HG03354 (cell line): ENCODE results near the gene CALR3.
"Not testable (repeated sequence)": the region's sequence is repeated elsewhere in the genome, so short reads cannot be mapped to it uniquely, and the experiment has no call there.

Source experiments
- ATAC-seq: cut with Tn5 transposase; IDR thresholded peaks from one replicate; pipeline ENCODE4 v1.9.1; 2021; ENCODE audit warnings: mild to moderate bottlenecking; ENCODE audit not compliant: unreplicated experiment, poor library complexity, severe bottlenecking

Gene CALR3, protein sequence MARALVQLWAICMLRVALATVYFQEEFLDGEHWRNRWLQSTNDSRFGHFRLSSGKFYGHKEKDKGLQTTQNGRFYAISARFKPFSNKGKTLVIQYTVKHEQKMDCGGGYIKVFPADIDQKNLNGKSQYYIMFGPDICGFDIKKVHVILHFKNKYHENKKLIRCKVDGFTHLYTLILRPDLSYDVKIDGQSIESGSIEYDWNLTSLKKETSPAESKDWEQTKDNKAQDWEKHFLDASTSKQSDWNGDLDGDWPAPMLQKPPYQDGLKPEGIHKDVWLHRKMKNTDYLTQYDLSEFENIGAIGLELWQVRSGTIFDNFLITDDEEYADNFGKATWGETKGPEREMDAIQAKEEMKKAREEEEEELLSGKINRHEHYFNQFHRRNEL

DNA sequence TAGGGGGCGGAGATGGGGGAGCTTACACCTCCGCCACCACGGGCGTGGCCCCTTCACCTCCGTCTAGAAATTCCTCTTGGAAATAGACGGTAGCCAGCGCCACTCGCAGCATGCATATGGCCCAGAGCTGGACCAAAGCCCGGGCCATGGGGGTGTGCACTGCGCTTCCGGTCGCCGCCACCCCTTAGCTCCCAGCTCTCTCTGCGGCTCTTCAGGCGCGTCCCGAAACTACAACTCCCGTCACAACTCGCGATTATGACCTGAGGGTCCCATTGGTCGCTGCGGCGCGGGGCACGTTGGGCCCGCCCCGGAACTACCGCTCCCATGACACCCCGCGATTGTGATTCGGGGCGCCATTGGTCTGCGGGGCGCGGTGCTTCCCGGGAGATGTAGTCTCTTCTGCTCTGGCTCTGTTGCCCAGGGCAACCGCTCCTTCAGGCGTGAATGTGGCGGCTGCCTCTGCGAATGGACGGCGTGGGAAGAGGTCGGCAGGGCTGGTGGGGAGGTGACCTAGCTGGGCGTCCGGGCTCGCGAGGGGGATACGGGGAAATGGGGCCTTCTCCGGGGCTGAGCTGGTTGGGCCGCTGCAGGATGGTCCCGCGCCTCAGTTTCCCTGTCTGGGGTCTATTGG lies at the start of gene CALR3, which contains the start of gene C19orf44:
Gene CALR3, minus strand, starts transcription at position 186 of the 631 bp plus-strand sequence. Its CDS starts 38 bp downstream, at position 148.
Gene C19orf44, plus strand, starts transcription at position 413 of the 631 bp plus-strand sequence. CDS start 4,399 bp downstream, outside the sequence.
- ATAC-seq = peak; percentile 96

DNA sequence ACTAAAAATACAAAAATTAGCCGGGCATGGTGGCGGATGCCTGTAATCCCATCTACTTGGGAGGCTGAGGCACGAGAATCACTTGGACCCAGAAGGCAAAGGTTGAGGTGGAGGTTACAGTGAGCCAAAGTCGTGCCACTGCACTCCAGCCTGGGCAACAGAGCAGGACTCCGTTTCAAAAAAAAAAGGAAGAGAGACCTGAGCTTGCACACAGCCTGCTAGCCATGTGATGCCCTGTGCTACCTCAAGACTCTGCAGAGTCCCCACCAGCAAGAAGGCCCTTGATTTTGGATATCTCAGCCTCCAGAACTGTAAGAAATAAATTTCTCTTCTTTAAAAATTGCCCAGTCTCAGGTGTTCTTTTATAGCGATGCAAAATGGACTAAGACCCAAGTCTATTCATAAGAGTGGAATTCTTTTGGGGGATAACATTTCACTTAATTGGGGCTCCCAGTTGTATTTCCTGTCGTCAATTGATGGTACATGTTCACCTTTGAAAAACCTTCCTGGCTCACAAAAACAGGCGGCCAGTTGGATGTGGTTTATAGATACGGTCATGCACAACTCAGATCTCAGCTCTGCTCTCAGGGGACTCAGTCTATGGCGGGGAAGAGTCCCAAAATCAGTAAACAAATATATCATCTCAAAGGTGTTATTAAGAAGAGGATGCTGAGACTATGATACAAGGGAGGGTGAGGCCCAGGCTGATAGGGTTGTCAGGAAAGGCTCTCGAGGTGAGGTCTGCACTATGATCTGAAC lies 48.7 kb upstream of the CALR3 start:
- no peak for ATAC-seq

DNA sequence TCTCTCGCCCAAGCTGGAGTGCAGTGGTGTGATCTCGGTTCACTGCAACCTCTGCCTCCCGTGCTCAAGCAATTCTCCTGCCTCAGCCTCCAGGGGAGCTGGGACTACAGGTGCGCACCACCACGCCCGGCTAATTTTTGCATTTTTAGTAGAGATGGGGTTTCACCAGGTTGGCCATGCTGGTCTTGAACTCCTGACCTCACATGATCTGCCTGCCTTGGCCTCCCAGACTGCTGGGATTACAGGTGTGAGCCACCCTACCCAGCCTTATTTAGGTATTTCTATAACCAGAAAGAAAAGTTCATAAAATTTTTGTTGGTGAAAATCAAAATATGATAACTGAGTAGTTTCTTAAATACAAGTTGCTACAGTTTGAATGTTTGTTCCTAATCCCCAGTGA lies 47.8 kb upstream of the CALR3 start:
- not testable (repeated sequence) for ATAC-seq

DNA sequence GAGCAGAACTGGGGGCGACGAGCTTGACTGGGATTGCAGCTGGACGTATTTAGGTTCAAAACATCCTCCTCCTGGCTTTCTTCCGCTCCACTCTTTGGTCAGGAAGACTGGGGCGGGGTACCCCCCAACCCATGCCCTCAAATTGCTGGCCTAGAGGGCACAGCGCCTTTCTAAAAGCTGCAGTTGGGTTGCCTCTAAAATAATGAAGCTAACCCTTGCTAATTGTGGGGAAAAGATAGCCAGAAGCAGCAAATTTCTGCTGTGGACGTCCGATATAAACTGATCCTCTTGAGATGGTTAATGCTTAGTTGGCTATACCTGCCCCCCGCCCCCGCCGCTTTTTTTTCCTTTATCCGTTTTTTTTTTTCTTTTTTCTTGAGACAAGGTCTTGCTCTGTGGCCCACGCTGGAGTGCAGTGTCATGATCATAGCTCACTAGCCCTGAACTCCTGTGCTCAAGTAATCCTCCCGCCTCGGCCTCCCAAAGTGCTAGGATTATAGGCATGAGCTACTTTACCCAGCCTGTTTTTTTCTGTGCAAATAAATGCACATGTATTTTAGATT lies 47.0 kb upstream of the CALR3 start:
- ATAC-seq = no peak

DNA sequence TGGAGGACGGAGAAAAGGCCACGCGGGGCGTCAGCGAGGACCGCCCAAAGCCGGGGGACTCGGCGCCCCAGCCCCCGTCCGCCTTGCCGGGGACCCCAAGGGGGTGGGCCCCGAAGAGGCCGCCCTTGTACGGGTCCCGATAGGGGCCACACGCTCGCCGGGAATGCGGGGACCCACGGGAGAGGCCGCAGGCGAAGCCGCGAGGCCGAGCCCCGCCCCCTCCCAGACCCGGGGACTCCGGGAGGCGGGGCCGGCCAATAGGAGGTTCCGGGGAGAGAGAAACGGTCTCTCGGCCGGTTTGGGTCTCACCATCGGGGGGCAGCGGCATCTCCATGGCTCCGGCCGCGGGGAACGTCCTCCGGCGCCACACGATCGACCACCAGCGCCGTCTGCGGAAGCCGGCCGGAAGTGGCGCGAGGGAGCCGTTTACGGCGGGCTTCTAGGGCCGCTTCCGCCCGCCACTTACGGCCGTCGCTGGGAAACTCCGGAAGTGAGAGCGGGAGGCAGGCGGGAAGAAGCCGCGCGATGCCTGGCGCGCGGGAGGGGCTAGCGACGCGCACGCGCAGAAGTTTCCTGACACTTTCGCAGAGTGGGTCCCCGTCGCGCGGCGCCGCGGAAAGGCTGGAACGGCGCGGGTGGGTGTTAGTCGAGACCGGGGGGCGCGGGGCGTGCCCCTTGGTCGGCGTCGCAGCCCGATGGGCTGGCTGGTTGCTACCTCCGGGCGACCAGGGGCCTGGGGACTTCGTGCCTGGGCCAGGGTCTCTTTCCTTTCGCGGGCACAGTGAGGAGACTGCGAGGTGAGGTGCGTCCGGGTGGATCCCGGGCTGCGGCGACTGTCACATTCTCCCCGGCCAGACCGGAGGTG lies 46.3 kb upstream of the CALR3 start, which contains the start of gene CHERP:
Gene CHERP, minus strand, starts transcription at position 393 of the 865 bp plus-strand sequence. Its CDS starts 59 bp downstream, at position 334.
- peak; percentile 81 for ATAC-seq

DNA sequence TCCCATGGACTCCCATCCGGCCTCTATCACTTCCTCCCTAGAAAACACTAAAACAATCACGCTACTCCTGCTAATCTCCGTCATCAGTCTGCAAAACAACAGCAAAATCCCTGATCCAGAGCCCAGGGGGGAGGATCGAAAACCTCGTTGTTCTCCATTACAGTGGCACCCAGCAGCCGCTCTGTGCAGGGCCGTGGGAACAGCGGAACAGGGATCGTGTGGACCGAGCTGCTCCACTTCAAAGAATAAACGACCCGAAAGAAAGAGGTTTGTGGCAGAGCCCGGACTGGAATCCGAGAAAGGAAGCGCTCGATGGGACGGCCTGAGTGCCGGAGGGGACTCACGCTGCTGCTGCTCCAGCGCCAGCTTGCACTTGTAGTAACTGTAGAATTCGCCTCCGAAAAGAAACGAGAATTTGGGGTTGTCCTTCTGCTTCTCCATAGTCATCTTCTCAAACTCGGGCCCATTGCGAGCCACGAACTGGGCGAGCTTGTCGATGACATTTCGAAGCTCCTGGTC lies 45.6 kb upstream of the CALR3 start:
- ATAC-seq = no peak

DNA sequence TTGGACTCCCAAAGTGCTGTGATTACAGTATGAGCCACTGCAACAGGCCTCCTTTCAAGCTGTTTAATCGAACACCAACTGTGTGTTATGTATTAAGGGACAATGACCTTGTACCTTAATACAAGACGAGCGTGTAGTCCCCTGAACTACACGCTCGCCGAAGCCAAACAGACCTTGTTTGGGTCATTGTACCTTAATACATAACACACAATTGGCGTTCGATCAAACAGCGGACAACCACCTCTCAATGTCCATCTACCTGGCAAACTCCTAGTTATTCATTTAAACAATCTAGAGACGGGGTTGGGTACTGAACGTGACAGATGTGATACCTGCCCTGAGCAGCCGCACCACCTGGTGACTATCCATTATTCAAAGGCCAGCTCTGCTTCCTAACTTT lies 45.0 kb upstream of the CALR3 start:
- ATAC-seq = no peak

DNA sequence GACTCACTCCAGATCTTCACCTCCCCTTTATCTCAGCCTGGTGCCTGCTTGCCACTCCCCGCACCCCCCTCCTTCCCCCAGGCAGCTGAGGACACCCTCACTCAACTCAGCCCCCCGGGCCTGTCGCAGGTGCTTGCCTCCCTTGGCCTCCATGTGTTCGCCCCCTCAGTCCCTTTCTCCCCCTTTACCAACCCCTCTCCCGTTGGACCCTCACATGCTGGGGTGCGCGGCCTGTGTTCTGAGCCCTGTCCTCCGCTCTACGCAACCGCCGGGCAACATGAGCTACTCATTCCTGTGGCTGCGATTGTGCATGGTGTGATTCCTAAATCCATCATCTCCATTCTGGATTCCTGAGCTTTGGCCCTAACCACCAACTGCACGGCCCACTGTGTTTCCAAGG lies 41.1 kb upstream of the CALR3 start:
- ATAC-seq = no peak

DNA sequence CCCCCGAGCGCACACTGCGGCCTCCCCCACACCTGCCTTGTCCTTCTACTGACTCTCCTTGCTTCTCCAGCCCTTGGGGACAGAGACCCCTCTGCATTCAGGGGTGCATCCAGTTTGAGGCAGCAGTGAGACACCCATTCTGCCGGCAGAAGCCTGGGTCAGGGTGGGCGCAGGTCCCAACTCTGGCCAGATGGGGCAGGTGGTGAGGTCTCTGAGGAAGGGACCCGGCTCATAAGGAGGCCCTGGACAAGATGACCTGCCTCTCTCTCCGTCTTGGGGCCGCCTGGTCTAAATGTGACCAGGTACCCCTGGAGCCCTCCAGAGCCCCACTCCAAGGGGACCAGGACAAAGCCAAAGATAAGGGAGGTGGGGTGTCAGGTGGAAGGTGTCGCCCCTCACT lies 40.2 kb upstream of the CALR3 start:
- no peak for ATAC-seq

DNA sequence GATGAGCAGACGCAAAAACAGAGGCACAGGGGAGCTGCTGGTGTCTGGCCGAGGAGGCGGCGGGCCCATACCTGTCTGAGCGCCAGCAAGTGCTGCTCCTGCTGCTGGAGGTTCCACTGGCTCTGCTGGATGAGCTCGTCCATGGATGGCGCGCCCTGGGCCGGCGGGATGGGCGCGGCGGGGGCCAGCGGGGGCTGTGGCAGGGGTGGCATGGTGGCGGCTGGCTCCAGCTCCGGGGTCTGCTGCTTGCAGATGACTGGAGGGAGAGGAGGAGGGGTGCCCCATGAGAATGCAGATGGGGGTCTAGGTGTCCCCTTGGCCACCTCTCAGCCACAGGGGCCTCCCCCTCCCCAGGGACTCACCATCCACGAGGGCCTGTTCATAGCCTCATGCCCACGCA lies 39.4 kb upstream of the CALR3 start:
- no peak for ATAC-seq

DNA sequence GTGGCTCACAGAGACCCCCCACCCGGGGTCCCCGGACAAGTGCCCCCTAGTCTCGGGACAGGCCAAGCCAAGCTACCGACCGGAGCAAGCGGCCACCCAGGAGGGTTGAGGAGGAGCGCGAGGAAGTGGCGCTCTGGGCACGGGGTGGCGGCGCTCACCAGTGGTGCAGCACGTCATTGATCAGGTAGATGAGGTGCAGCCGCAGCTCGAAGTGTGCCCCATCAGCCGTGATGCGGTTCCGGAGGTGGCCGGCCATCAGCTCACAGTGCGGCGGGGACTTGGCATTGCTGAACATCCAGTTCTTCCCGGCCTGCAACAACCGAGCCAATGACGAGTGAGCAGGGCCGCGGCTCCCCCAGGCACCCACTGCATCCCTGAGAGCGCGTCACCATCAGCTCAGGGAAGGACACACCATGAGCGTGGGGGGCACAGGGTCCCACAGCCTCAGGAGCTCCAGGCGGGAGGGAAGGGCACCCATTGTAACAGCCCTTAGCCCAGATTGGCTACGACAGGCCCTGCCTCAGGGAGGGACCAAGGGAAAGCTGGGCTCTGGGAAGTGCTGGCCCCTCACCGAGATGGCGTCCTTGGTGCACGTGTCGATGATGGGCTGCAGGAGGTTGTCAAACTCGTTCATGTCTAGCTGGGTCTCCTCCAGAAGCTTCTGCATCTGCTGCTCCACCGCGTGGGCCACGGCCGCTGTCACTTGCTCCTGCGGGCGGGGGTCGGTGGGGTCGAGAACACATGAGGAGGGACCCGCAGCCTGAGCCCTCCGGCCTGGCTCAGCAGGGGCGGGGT lies 36.7 kb upstream of the CALR3 start:
- no peak for ATAC-seq

DNA sequence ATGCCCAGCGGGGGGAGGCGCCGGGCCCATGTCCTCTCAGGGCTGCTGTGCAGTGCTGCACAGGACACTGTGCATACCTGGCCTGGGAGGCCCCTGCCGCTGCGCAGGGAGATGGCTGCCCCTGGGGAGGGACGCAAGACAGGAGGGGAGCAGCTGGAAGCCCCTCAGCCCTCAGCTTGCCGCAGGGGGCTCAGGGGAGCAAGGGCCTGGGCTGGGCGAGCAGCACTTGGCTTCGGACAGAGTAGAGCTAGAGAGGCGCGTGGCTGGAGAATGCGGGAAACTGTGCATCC lies 35.4 kb upstream of the CALR3 start:
- ATAC-seq = no peak

DNA sequence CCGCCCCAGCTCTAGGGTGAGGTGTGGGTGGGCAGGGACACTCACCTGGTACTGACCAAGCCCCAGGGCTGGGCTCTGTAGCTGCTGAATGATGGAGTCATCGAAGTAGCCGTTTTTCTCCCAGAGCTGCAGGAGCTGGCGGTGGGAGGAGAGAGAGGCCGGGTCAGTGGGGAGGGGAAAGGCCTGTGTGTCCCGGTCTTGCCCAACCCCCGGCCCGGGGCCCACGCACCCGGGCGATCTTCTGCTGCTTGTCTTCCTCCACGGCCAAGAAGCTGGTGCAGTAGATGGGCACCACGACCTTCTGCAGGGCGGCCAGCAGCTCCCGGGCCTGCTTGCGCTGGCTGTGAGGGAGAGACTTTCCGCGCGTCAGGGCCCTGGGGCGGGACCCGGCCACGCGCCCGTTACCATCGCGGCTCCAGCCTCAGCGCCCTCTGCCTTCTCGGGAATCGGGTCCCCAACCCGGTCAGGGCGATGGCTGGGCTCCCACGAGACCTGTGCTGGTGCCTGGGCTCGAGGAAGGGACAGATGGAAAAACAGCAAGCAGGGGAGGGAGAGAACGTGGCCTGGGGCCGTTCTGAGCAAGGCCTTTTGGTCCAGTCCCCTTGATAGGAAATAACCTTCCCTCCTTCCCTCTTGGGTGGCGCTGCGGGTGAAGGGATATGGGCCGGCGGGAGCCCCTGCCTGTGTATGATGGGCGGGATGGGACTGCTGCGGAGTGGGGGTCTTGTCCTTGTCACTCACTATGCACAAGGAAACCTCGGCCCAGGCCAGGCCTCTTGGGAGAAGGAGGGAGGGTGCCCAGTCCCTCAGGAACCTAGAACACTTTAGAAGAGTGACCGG lies 34.8 kb upstream of the CALR3 start:
- ATAC-seq = no peak

DNA sequence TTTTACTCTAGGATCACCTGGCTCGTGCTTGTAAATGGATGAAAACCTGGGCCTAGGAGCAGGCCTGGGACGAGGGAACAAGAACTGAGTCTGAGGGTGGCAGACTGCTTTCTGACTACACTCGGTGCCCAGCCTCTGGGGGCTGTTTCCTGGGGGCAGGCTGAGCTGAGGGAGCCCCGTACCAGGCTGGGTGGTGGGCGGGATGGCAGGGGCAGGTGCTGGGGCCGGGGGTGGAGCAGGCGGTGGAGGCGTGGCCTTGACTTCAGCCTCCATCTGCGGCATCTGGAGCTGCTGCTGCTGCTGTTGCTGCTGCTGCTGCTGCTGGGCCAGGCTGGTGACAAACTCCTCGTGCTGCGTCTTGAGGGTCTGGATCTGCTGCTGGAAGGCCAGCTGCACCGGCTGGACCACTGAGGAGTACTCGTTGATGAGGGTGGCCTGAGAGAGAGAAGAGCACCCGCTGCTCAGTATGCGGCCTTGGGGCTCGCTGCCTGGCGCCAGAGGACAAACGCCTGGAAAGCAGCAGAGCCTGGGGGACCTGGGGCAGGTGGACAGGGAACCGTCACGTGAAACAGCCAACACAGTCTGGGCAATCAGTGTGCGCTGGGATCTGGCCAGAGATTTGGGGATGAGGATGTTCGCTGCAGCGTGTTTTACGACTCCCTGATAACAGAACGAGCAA lies 33.6 kb upstream of the CALR3 start:
- ATAC-seq = no peak

DNA sequence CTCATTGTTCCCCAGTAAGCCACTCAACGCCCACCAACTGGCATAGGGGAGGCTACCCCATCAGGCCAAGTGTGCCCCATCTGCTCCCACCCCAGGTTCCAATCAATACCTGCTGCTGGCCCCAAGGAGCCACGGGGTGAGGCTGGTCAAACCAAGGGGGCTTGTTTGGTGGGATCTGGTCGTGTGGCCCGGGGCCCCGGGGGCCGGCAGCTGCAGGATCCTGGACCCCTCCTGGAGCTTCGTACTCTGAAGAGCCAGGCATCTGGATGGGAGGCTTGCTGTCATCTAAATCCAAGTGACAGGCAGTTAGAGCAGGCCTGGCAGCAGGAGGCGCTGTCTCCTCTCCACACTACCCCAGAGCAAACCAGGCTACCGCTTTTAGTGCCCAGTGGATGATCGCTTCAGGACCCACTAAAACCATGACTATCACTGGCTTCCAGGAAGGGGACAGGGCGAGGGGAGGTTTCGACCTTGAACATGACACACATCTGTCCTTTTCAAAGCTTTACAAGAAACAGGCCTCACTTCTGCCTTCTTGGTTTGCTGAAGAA lies 32.1 kb upstream of the CALR3 start:
- no peak for ATAC-seq

DNA sequence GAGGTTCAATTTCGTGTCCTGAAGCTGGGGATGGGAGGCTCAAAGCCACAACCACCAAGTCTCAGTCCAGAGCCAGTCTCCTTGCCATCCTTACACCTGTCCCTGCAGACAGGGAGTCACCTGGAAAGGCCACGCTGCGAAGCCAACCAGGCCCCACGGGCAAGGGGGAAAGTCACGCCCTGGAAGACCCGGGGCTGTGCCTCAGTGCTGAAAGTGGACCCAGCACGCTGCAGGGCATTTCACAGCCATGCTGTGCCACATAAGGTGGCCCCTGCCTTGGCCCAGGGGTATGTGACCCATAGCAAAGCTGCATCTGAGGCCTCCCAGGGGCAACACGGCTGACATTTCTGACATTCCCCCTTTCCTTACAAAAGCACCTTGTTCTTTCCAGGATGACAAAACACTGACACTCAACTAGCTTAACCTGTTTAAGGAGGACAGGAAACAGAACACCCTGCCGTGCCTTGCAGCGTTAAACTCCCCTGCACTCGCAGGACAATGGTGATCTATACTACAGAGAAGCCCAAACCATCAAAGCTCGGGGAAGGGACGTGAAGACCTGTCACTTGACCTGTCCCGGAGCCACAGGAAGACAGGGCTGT lies 31.5 kb upstream of the CALR3 start:
- ATAC-seq = no peak
